Effector memory CD4-positive, alpha-beta T cell (primary cell): Measurements from ENCODE around the gene CRK.
"Not testable (repeated sequence)": the region's sequence is repeated elsewhere in the genome, so short reads cannot be mapped to it uniquely, and the experiment has no call there.

ENCODE experiments used
- DNase-seq, 3 donors: peaks; one replicate each; pipeline ENCODE4 v3.0.0-alpha.2; 2020
- H3K27ac ChIP-seq: 2 replicates; pipeline ENCODE4 v1.7.0; 2013; ENCODE audit warnings: mild to moderate bottlenecking, low read length, moderate library complexity; ENCODE audit not compliant: insufficient read depth, poor library complexity, severe bottlenecking
- H3K27me3 ChIP-seq: replicated peaks from 2 replicates; pipeline ENCODE4 v1.7.0; 2013; ENCODE audit warnings: mild to moderate bottlenecking, low read length; ENCODE audit not compliant: insufficient read depth, control insufficient read depth, poor library complexity, severe bottlenecking
- H3K36me3 ChIP-seq: 2 replicates; pipeline ENCODE4 v1.7.0; 2013; ENCODE audit warnings: mild to moderate bottlenecking, low read length, moderate library complexity; ENCODE audit not compliant: control insufficient read depth, insufficient read depth
- H3K4me1 ChIP-seq: 2 replicates; pipeline ENCODE4 v1.7.0; 2013; ENCODE audit warnings: low read length, mild to moderate bottlenecking; ENCODE audit not compliant: control insufficient read depth, insufficient read depth, poor library complexity, severe bottlenecking
- H3K4me3 ChIP-seq: 2 replicates; pipeline ENCODE4 v1.7.0; 2013; ENCODE audit warnings: low read length, low read depth, mild to moderate bottlenecking; ENCODE audit not compliant: insufficient read depth, poor library complexity, severe bottlenecking
- H3K9me3 ChIP-seq: 2 replicates; pipeline ENCODE4 v1.7.0; 2013; ENCODE audit warnings: mild to moderate bottlenecking, low read length, moderate library complexity; ENCODE audit not compliant: control insufficient read depth

Gene CRK

DNA sequence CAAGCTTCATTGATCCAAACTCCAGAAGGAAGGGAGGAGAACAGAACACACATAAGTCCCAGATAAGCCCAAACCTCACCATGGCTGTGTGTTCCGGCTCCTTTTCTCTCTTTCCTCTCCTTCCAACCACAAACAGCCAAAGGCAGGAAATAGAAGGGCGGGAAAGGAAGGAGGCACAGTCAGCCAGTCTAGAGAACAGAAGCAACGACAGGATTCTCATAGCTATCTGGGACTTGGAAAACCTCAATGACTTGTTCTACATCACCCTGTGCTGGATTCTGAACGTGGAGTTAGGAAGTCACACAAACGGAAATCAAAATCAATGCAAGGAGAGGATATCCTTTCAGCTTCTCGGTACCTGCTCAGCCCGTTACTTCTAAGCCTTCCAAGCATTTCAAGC is 9.0 kb downstream of the CRK start:
- H3K4me3 ChIP-seq, result no peak overlapping the region
- DNase-seq, result no peak
- peaks cover 5% of the 10 kb centered on the region for H3K4me1 ChIP-seq
- H3K27me3 ChIP-seq, result no peaks in the 10 kb centered on the region
- no peak overlapping the region for H3K27ac ChIP-seq
- no peaks in the 10 kb centered on the region for H3K9me3 ChIP-seq
- H3K36me3 ChIP-seq, result no peaks in the 10 kb centered on the region

DNA sequence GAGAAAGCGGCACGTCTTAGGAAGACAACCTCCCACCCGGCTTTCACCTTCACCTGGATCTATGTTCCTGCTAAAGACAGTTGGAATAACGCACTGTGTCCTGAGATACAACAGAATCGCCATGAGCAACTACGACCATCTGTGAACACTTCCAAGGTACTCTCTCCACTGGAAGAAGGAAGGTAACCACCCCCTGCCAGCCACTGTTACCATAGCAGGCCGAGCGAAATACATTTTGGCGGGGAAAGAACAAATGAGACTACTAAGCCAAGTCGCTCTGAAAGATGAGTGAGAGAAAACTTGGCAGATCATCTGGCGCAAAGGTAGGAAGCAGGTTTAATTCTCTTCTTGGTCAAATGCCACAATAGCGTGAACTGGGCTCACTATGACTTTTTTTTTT is 9.8 kb downstream of the CRK start:
- H3K4me3 ChIP-seq, result no peak overlapping the region
- peaks cover 5% of the 10 kb centered on the region for H3K4me1 ChIP-seq
- no peak overlapping the region for H3K27ac ChIP-seq
- peaks cover 1% of the 10 kb centered on the region for H3K36me3 ChIP-seq
- H3K27me3 ChIP-seq, result no peaks in the 10 kb centered on the region
- no peak for DNase-seq
- H3K9me3 ChIP-seq, result no peaks in the 10 kb centered on the region

DNA sequence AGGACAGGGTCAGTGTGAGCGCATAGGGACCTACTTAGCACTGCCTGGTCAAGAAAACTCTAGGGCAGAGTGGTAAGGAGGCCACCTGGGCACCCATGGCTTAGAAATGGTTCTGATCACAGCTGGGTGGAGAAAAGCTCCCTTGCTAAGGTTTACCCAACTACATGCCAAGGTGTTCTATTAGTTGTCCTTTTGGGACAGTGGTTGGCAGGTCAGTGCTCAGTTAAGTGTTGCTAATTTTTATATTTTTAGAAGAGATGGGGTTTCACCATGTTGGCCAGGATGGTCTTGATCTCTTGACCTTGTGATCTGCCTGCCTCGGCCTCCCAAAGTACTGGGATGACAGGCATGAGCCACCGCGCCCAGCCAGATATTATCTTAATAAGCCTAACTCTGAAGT is 10.3 kb downstream of the CRK start:
- not testable (repeated sequence) for H3K4me1 ChIP-seq, H3K36me3 ChIP-seq

DNA sequence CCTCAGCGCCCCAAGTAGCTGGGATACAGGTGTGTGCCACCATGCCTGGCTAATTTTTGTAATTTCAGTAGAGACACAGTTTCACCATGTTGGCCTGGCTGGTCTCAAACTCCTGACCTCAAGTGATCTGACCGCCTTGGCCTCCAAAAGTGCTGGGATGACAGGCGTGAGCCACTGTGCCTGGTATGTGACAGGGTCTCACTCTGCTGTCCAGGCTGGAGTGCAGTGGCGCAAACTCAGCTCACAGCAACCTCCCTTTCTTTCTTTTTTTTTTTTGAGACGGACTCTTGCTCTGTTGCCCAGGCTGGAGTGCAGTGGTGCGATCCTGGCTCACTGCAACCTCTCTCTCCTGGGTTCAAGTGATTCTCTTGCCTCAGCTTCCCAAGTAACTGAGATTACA is 13.3 kb downstream of the CRK start:
- not testable (repeated sequence) for H3K9me3 ChIP-seq, DNase-seq, H3K27me3 ChIP-seq, H3K27ac ChIP-seq, H3K36me3 ChIP-seq, H3K4me3 ChIP-seq, H3K4me1 ChIP-seq

More for the DNA sequence above, 10.3 kb downstream of the CRK start:
- not testable (repeated sequence) for H3K4me3 ChIP-seq, H3K9me3 ChIP-seq, DNase-seq, H3K27me3 ChIP-seq, H3K27ac ChIP-seq

DNA sequence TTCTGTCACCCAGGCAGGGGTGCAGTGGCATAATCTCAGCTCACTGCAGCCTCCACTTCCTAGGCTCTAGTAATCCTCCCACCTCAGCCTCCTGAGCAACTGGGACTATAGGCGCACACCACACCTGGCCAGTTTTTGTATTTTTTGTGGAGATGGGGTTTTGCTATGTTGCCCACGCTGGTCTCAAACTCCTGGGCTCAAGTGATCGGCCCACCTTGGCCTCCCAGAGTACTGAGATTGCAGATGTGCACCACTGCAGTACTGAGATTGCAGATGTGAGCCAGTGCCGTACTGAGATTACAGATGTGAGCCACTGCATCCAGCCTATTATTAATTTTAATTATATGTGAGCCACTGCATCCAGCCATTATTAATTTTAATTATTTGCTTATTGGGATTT is 13.8 kb downstream of the CRK start:
- no peaks in the 10 kb centered on the region for H3K27me3 ChIP-seq
- peaks cover 4% of the 10 kb centered on the region for H3K36me3 ChIP-seq
- H3K4me3 ChIP-seq, result no peak overlapping the region
- H3K4me1 ChIP-seq, result peaks cover 4% of the 10 kb centered on the region
- no peak for DNase-seq
- no peak overlapping the region for H3K27ac ChIP-seq
- no peaks in the 10 kb centered on the region for H3K9me3 ChIP-seq

DNA sequence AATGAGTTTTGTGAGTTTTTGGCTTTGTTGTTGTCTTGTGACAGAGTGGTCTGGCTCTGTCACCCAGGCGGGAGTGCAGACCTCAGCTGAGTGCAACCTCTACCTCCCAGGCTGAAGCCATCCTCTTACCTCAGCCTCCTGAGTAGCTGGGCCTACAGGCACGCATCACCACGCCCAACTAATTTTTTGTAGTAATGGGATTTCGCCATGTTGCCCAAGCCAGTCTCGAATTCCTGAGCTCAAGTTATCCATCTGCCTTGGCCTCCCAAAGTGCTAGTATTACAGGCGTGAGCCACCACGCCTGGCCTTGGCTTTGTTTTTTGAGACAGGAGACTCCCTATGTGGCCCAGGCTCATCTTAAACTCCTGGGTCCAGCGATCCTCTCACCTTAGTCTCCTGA is 15.1 kb downstream of the CRK start:
- Histone ChIP-seq H3K36me3 (peaks cover 13% of the 10 kb centered on the region), H3K9me3 (no peaks in the 10 kb centered on the region), H3K27me3 (no peaks in the 10 kb centered on the region), H3K4me1 (no peaks in the 10 kb centered on the region), H3K27ac (no peak overlapping the region), H3K4me3 (no peak overlapping the region)
- DNase-seq, result no peak

DNA sequence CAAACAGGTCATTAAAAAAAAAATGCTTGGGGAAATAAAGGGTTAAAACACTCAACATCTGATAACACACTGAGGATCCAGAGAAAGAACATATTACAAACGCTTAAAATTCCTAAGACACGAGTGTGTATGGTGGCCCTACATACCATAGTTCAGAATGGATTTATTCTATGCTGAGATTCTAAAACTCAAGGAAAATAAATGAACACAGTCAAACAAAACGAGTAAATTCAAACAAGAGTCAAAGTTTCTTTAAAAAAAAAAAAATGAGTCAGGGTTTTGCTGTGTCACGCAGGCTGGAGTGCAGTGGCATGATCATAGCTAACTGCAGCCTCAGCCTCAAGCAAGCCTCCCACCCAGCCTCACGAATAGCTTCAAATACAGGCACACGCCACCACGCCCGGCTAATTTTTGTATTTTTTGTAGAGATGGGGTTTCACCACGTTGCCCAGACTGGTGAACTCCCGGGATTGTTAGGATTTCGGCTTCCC is 17.4 kb downstream of the CRK start:
- Histone ChIP-seq H3K9me3 (no peaks in the 10 kb centered on the region), H3K4me1 (no peaks in the 10 kb centered on the region), H3K27me3 (no peaks in the 10 kb centered on the region), H3K36me3 (peaks cover 23% of the 10 kb centered on the region), H3K27ac (no peak overlapping the region), H3K4me3 (no peak overlapping the region)
- DNase-seq, result no peak

DNA sequence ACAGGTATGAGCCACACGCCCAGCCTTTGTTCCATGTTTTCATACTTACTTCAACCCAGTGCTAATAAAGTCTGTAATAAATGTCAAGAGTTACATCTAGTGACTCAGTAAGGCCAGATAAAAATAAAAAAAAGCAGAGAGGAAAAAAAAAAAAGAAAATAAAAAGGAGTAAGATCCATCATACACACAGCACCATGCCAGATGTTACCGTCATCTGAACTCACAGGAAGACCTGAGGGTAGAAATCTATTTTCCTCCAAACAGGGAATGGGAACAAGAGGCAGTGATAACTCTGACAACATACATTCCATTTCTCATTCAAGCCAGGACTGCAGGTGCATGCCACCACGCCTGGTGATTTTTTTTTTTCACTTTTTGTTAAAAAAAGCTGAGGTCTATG is 20.7 kb downstream of the CRK start:
- Histone ChIP-seq H3K4me3 (no peak overlapping the region), H3K27ac (no peak overlapping the region), H3K27me3 (no peaks in the 10 kb centered on the region), H3K36me3 (peaks cover 26% of the 10 kb centered on the region), H3K9me3 (no peaks in the 10 kb centered on the region), H3K4me1 (no peaks in the 10 kb centered on the region)
- DNase-seq, result no peak

DNA sequence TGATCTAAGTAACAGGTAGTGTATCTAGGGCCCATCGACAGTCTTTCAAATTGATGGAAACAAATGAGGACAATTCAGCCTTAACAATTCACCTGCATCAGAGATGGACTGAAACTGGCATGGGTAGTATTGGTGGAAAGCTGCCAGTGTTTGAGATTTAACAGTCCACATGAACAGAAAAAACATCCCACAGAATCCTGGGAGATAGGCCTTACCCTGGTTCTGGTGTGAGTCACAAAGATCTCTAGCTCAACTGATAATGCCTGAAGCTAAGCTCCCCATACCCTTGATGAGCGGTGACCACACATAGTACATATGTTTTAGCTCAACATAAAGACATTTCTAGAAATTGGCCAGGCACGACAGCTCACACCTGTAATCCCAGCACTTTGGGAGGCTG is 21.9 kb downstream of the CRK start:
- no peaks in the 10 kb centered on the region for H3K4me1 ChIP-seq
- H3K27me3 ChIP-seq, result no peaks in the 10 kb centered on the region
- H3K36me3 ChIP-seq, result peaks cover 26% of the 10 kb centered on the region
- no peak overlapping the region for H3K27ac ChIP-seq
- no peak for DNase-seq
- no peak overlapping the region for H3K4me3 ChIP-seq
- no peaks in the 10 kb centered on the region for H3K9me3 ChIP-seq

DNA sequence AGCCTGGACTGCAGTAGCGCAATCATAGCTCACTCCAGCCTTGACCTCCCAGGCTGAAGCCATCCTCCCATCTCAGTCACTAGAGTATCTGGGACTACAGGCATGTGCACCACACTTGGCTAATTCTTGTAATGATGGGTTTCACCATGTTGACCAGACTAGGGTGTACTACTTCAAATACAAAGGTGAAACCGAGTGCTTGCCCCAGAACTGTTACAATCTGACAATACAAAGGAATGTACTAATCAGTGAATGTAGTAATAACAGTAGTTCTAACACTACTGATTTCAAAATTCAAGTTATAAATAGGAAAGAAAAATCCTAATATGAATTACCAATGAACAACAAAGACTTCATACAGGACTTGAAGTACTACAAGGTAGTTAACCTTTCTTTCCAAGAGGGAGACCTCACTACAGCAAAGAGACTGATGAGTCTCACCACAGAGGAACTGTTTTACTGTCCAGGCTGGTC is 24.4 kb downstream of the CRK start:
- peaks cover 23% of the 10 kb centered on the region for H3K36me3 ChIP-seq
- no peak for DNase-seq
- no peaks in the 10 kb centered on the region for H3K27me3 ChIP-seq
- H3K4me3 ChIP-seq, result no peak overlapping the region
- no peaks in the 10 kb centered on the region for H3K9me3 ChIP-seq
- H3K27ac ChIP-seq, result no peak overlapping the region
- no peaks in the 10 kb centered on the region for H3K4me1 ChIP-seq
